Stomach (tissue), 4 donors: ENCODE results near the gene OR9A2.

Source experiments
- EP300 ChIP-seq: sonication (generic); formaldehyde crosslinking; IDR thresholded peaks from one replicate; pipeline ENCODE4 v1.6.1; 2017; ENCODE audit warnings: antibody characterized with exemption
- POLR2A ChIP-seq, 4 donors: fragments of 450-650 bp; IDR thresholded peaks; one replicate each; pipeline ENCODE4 v1.6.1; 2016; ENCODE audit warnings: antibody characterized with exemption in 4 of 4, control low read depth in 2 of 4, mild to moderate bottlenecking in 1 of 4, moderate library complexity in 1 of 4
- POLR2AphosphoS5 ChIP-seq, 3 donors: sonication (generic); formaldehyde crosslinking; IDR thresholded peaks; one replicate each; pipeline ENCODE4 v1.6.1; 2016; ENCODE audit warnings: antibody characterized with exemption in 3 of 3
- TF ChIP-seq, protein P1 (sequence below), 7 experiments: fragments of 450-650 bp in 4 of 7; fragments of 200-600 bp in 3 of 7; sonication (generic) in 3 of 7; IDR thresholded peaks; one replicate each; pipeline ENCODE4 v1.5.1; 2016 to 2019; ENCODE audit warnings: antibody characterized with exemption in 7 of 7, control low read depth in 2 of 7, mild to moderate bottlenecking in 1 of 7

DNA sequence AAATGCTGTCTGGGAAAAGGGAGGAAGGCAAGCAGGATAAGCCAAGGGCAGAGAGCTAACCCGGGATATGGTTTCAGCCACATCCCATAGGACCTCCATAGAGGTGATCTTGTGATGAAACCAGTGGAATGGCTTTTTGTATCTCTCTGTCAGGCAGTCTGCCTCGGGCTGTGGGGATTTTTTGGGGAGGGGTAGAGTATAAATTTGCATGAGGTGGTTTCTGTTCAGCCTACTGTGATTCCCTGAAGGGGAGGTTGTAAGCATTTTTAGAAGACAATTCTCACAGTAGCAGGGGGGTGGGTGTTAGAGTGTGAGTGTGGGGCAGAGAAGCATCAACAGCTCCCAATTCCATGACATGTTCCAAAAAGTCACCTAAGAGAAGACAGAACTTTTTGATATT is 11.8 kb downstream of the OR9A2 start:
- TF ChIP-seq, protein P1, sequence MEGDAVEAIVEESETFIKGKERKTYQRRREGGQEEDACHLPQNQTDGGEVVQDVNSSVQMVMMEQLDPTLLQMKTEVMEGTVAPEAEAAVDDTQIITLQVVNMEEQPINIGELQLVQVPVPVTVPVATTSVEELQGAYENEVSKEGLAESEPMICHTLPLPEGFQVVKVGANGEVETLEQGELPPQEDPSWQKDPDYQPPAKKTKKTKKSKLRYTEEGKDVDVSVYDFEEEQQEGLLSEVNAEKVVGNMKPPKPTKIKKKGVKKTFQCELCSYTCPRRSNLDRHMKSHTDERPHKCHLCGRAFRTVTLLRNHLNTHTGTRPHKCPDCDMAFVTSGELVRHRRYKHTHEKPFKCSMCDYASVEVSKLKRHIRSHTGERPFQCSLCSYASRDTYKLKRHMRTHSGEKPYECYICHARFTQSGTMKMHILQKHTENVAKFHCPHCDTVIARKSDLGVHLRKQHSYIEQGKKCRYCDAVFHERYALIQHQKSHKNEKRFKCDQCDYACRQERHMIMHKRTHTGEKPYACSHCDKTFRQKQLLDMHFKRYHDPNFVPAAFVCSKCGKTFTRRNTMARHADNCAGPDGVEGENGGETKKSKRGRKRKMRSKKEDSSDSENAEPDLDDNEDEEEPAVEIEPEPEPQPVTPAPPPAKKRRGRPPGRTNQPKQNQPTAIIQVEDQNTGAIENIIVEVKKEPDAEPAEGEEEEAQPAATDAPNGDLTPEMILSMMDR (IDR thresholded peaks at IDR 0.05), result no peak
- TF ChIP-seq POLR2AphosphoS5 (IDR thresholded peaks at IDR 0.05) (no peak), POLR2A (IDR thresholded peaks at IDR 0.05) (no peak), EP300 (no peak)
